Neural cell (in vitro differentiated cells): ENCODE data around the gene AKAP6.

Experiments
- CTCF ChIP-seq: fragments of 450-650 bp; IDR thresholded peaks from 2 replicates; pipeline ENCODE4 v1.5.1; 2014; ENCODE audit warnings: antibody characterized with exemption, mild to moderate bottlenecking, moderate library complexity; ENCODE audit not compliant: poor library complexity, severe bottlenecking
- EP300 ChIP-seq: fragments of 450-650 bp; conservative IDR thresholded peaks from 2 replicates; pipeline ENCODE4 v1.6.1; 2014; ENCODE audit warnings: antibody characterized with exemption, mild to moderate bottlenecking, moderate library complexity; ENCODE audit not compliant: poor library complexity, severe bottlenecking
- EZH2 ChIP-seq: fragments of 200-600, 300-800 bp; shearing (Covaris generic), sonication (generic); IDR thresholded peaks from 2 replicates; pipeline ENCODE4 v1.6.1; 2014; ENCODE audit warnings: antibody characterized with exemption, low read length, borderline replicate concordance, mild to moderate bottlenecking; ENCODE audit not compliant: insufficient read depth, poor library complexity, severe bottlenecking
- POLR2AphosphoS5 ChIP-seq: IDR thresholded peaks from 2 replicates; pipeline ENCODE4 v1.6.1; 2012
- REST ChIP-seq: IDR thresholded peaks from 2 replicates; pipeline ENCODE4 v1.6.1; 2012; ENCODE audit warnings: borderline replicate concordance
- SMC3 ChIP-seq: fragments of 450-650 bp; conservative IDR thresholded peaks from 2 replicates; pipeline ENCODE4 v1.6.1; 2014; ENCODE audit warnings: antibody characterized with exemption, mild to moderate bottlenecking, moderate library complexity; ENCODE audit not compliant: poor library complexity
- TAF1 ChIP-seq: IDR thresholded peaks from 2 replicates; pipeline ENCODE4 v1.6.1; 2012; ENCODE audit warnings: low read depth

GRCh38 chr14:32567543-32568384, 238.7 kb downstream of the AKAP6 start:
- no peak for TF ChIP-seq EZH2
- no peak for TF ChIP-seq CTCF
- no peak for TF ChIP-seq POLR2AphosphoS5
- no peak for TF ChIP-seq REST
- TF ChIP-seq TAF1 = no peak
- no peak for TF ChIP-seq SMC3
- no peak for TF ChIP-seq EP300
